Muscle layer of colon (tissue), 2 donors: ENCODE measurements around the gene HOXB8.

Experiments
- H3K27ac ChIP-seq: one replicate; pipeline ENCODE4 v1.7.0; 2013; ENCODE audit warnings: low read depth, mild to moderate bottlenecking, low read length, moderate library complexity
- H3K27me3 ChIP-seq, 2 donors: one replicate each; pipeline ENCODE4 v1.7.0; 2013; ENCODE audit warnings: low read length in 2 of 2, mild to moderate bottlenecking in 2 of 2; ENCODE audit not compliant: insufficient read depth in 2 of 2, control insufficient read depth in 1 of 2
- H3K36me3 ChIP-seq: one replicate; pipeline ENCODE4 v1.7.0; 2013; ENCODE audit warnings: mild to moderate bottlenecking, low read length; ENCODE audit not compliant: insufficient read depth
- H3K4me1 ChIP-seq: one replicate; pipeline ENCODE4 v1.7.0; 2013; ENCODE audit warnings: mild to moderate bottlenecking, low read length; ENCODE audit not compliant: insufficient read depth
- H3K4me3 ChIP-seq, 2 donors: one replicate each; pipeline ENCODE4 v1.7.0; 2013; ENCODE audit warnings: low read length in 2 of 2, low read depth in 1 of 2, mild to moderate bottlenecking in 1 of 2, moderate library complexity in 1 of 2
- H3K9ac ChIP-seq: one replicate; pipeline ENCODE4 v1.7.0; 2013; ENCODE audit warnings: low read length
- H3K9me3 ChIP-seq: one replicate; pipeline ENCODE4 v1.7.0; 2013; ENCODE audit warnings: mild to moderate bottlenecking, low read length
- donor health status: abdominal sarcoma.
- donor health status: Adenocarcinoma of cecum.

Gene HOXB8

GRCh38 chr17:48627118-48627597, 12.1 kb upstream of the HOXB8 start:
- no peak overlapping the region for H3K4me3 ChIP-seq
- no peaks in the 10 kb centered on the region for H3K36me3 ChIP-seq
- no peak overlapping the region for H3K9ac ChIP-seq
- H3K9me3 ChIP-seq: no peaks in the 10 kb centered on the region
- H3K27me3 ChIP-seq: peaks cover 77 to 93% of the 10 kb centered on the region in 2 donors
- no peaks in the 10 kb centered on the region for H3K4me1 ChIP-seq
- no peak overlapping the region for H3K27ac ChIP-seq

GRCh38 chr17:48626245-48627117, 11.4 kb upstream of the HOXB8 start, which contains the start of gene HOXB9:
TSS of gene HOXB9 (minus strand) at chr17:48626358. CDS start at chr17:48626269, 89 bp downstream.
- no peak within 1 kb of the TSS for H3K27ac ChIP-seq
- no peaks in the 10 kb centered on the region for H3K9me3 ChIP-seq
- no peaks in the 10 kb centered on the region for H3K4me1 ChIP-seq
- H3K4me3 ChIP-seq: peak within 1 kb of the TSS; percentile 26 to 29
- H3K27me3 ChIP-seq: peaks cover 82 to 93% of the 10 kb centered on the region in 2 donors
- no peaks in the 10 kb centered on the region for H3K36me3 ChIP-seq
- H3K9ac ChIP-seq: no peak within 1 kb of the TSS

- no peaks in the 10 kb centered on the region for H3K9me3 ChIP-seq
- peak overlapping the region; percentile 26 to 29 for H3K4me3 ChIP-seq
- H3K27me3 ChIP-seq: peaks cover 84 to 93% of the 10 kb centered on the region in 2 donors
- H3K27ac ChIP-seq: no peak overlapping the region
- no peaks in the 10 kb centered on the region for H3K4me1 ChIP-seq
- no peaks in the 10 kb centered on the region for H3K36me3 ChIP-seq
- H3K9ac ChIP-seq: no peak overlapping the region
These were observed 10.6 kb upstream of the HOXB8 start for GRCh38 chr17:48625495-48626244.

GRCh38 chr17:48624544-48625494, 9.7 kb upstream of the HOXB8 start:
- H3K36me3 ChIP-seq: no peaks in the 10 kb centered on the region
- H3K4me3 ChIP-seq: peak overlapping the region; percentile 26 to 29
- H3K27ac ChIP-seq: no peak overlapping the region
- H3K4me1 ChIP-seq: no peaks in the 10 kb centered on the region
- peaks cover 84 to 95% of the 10 kb centered on the region in 2 donors for H3K27me3 ChIP-seq
- no peaks in the 10 kb centered on the region for H3K9me3 ChIP-seq
- H3K9ac ChIP-seq: no peak overlapping the region

GRCh38 chr17:48624118-48624517, 9.0 kb upstream of the HOXB8 start:
- Histone ChIP-seq H3K36me3 (no peaks in the 10 kb centered on the region), H3K4me3 (no peak overlapping the region), H3K9ac (no peak overlapping the region), H3K27ac (no peak overlapping the region), H3K4me1 (peaks cover under 1% of the 10 kb centered on the region), H3K27me3 (peaks cover 83 to 95% of the 10 kb centered on the region in 2 donors), H3K9me3 (no peaks in the 10 kb centered on the region)

- Histone ChIP-seq H3K9me3 (no peaks in the 10 kb centered on the region), H3K9ac (no peak overlapping the region), H3K27ac (no peak overlapping the region), H3K4me3 (no peak overlapping the region), H3K27me3 (peaks cover 77 to 95% of the 10 kb centered on the region in 2 donors), H3K4me1 (peaks cover 6% of the 10 kb centered on the region), H3K36me3 (no peaks in the 10 kb centered on the region)
These were observed 8.5 kb upstream of the HOXB8 start for GRCh38 chr17:48623583-48623982.

GRCh38 chr17:48622857-48623256, 7.8 kb upstream of the HOXB8 start:
- Histone ChIP-seq H3K27ac (no peak overlapping the region), H3K4me1 (peaks cover 12% of the 10 kb centered on the region), H3K9me3 (no peaks in the 10 kb centered on the region), H3K36me3 (no peaks in the 10 kb centered on the region), H3K4me3 (no peak overlapping the region), H3K9ac (no peak overlapping the region), H3K27me3 (peaks cover 77 to 95% of the 10 kb centered on the region in 2 donors)

- no peak overlapping the region for H3K9ac ChIP-seq
- peaks cover 77 to 95% of the 10 kb centered on the region in 2 donors for H3K27me3 ChIP-seq
- no peak overlapping the region for H3K27ac ChIP-seq
- no peak overlapping the region for H3K4me3 ChIP-seq
- peaks cover 12% of the 10 kb centered on the region for H3K4me1 ChIP-seq
- no peaks in the 10 kb centered on the region for H3K9me3 ChIP-seq
- H3K36me3 ChIP-seq: no peaks in the 10 kb centered on the region
These were observed 6.6 kb upstream of the HOXB8 start for GRCh38 chr17:48621410-48622392.

GRCh38 chr17:48620461-48621139, 5.5 kb upstream of the HOXB8 start:
- Histone ChIP-seq H3K4me3 (no peak overlapping the region), H3K4me1 (peaks cover 12% of the 10 kb centered on the region), H3K9me3 (no peaks in the 10 kb centered on the region), H3K9ac (no peak overlapping the region), H3K27ac (no peak overlapping the region), H3K27me3 (peaks cover 84 to 96% of the 10 kb centered on the region in 2 donors), H3K36me3 (no peaks in the 10 kb centered on the region)
